ENCODE measurements around the gene CCNQ. TPM values are rescaled to one million over a fixed set of nuclear protein-coding genes. Genes with fewer than 3 reads are reported as not detected.

Gene CCNQ
- total and polyA plus RNA-seq, 12 donors, result 16.9 to 132 (median 22.9) TPM

GRCh38 chrX:153592966-153593688 lies 5.8 kb downstream of the CCNQ start:
- Histone ChIP-seq H3K4me1 (peaks cover 0 to 14% (median 2%) of the 10 kb centered on the region in 9 donors), H3K9me3 (no peaks in the 10 kb centered on the region), H3K27ac (peak overlapping the region in 7 of 10 donors; percentile 40 to 64 (median 60)), H3K4me3 (no peak overlapping the region), H3K27me3 (peaks cover 0 to 12% (median 0%) of the 10 kb centered on the region in 7 donors), H3K36me3 (peaks cover 0 to 66% (median 0%) of the 10 kb centered on the region in 9 donors)
- intact Hi-C loops (cut with DNase I), result no loop called here
- TF ChIP-seq CTCF (IDR thresholded peaks at IDR 0.05), result no peak
- peak; percentile 61 for DNase-seq
- 63 to 76% methylated on average over 11 to 12 of the region's 12 CpGs for WGBS, 2 donors
- ATAC-seq, result peak in 7 of 8 donors; percentile 65 to 90 (median 84)

GRCh38 chrX:153592091-153592833 lies 6.7 kb downstream of the CCNQ start:
- Histone ChIP-seq H3K27me3 (peaks cover 0 to 12% (median 0%) of the 10 kb centered on the region in 7 donors), H3K4me1 (peaks cover 0 to 14% (median 0%) of the 10 kb centered on the region in 9 donors), H3K27ac (peak overlapping the region in 8 of 10 donors; percentile 39 to 64 (median 59)), H3K9me3 (no peaks in the 10 kb centered on the region), H3K4me3 (no peak overlapping the region), H3K36me3 (peaks cover 0 to 75% (median 0%) of the 10 kb centered on the region in 9 donors)
- no peak for TF ChIP-seq CTCF (IDR thresholded peaks at IDR 0.05)
- intact Hi-C loops (cut with DNase I), result no loop called here
- DNase-seq (no peak), ATAC-seq (no peak)
- 95% methylated on average over 29 to 30 of the region's 30 CpGs for WGBS, 2 donors

DNA sequence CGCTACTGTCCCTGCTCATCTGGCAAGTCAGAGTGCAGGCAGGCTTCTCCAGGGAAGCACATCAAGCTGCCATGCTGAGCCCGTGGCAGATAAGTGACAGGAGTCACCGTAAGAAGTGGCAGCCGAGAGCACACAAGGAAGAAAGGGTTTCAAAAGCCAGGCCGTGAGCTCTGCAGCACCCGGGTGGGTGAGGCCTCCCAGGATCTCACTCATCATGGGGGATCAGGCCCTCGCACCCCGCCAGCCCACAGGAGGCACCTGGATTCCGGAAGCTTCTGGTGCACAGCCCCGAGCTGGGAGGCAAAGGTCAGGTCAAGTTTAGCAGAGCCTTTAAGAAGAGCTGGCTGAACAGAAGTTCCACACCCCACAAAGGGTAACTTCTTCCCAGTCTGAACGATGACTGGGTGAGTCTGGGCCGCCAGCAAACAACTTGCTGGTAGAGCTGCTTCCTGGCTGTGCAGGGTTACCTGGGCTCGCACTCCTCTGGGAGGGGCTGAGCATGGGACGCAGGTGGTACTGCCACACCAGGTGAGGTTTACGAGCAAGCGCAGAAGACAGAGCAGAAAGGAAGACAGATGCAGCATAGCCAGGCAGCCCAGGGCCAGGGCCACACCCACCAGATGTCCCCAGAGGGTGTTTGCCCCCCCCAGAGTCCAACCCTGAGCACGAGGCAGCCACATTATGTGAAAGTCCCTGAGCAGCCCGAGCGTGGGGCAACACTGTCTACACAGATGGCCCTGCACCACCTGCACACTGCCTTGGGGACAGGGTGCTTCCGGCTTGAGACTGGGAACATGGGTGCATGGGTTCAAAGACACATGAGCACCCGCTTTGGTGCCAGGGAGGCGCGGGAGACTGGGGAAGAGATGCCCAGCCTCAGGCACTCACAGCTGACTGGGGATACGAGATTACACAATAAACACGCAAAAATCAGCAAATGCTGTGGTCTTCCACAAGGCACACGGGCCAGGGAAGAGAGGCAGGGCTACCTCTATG lies 7.7 kb downstream of the CCNQ start:
- ATAC-seq (no peak), DNase-seq (no peak)
- Histone ChIP-seq H3K27me3 (peaks cover 0 to 12% (median 0%) of the 10 kb centered on the region in 7 donors), H3K36me3 (peaks cover 0 to 83% (median 0%) of the 10 kb centered on the region in 9 donors), H3K27ac (no peak overlapping the region), H3K4me3 (no peak overlapping the region), H3K9me3 (no peaks in the 10 kb centered on the region), H3K4me1 (peaks cover 0 to 14% (median 0%) of the 10 kb centered on the region in 9 donors)
- intact Hi-C loops (cut with DNase I), result no loop called here
- 87 to 96% methylated on average over 24 to 26 of the region's 26 CpGs for WGBS, 2 donors
- TF ChIP-seq CTCF (IDR thresholded peaks at IDR 0.05), result no peak

Data from heart right ventricle (tissue), 16 donors.